HG03342 (cell line): Measurements from ENCODE around the gene RABGEF1.
"Not testable (repeated sequence)": the region's sequence is repeated elsewhere in the genome, so short reads cannot be mapped to it uniquely, and the experiment has no call there.

Experiments
- ATAC-seq: cut with Tn5 transposase; IDR thresholded peaks from one replicate; pipeline ENCODE4 v1.9.1; 2021; ENCODE audit warnings: mild to moderate bottlenecking, moderate library complexity; ENCODE audit not compliant: unreplicated experiment

RABGEF1 gene

GRCh38 chr7:66846096-66846445, 105.5 kb downstream of the RABGEF1 start:
- ATAC-seq, result not testable (repeated sequence)

GRCh38 chr7:66847523-66847855, 107.0 kb downstream of the RABGEF1 start:
- not testable (repeated sequence) for ATAC-seq

- no peak for ATAC-seq
Observed at GRCh38 chr7:66847879-66848790, 107.6 kb downstream of the RABGEF1 start.

- ATAC-seq, result no peak
Observed at GRCh38 chr7:66859339-66859738, 118.8 kb downstream of the RABGEF1 start.

- ATAC-seq, result no peak
Observed at GRCh38 chr7:66859794-66860645, 119.5 kb downstream of the RABGEF1 start.

GRCh38 chr7:66860767-66861166, 120.2 kb downstream of the RABGEF1 start:
- ATAC-seq, result no peak
